ENCODE results near the gene C11orf21. TPM values are rescaled to one million over a fixed set of nuclear protein-coding genes. Genes with fewer than 3 reads are reported as not detected.

Gene C11orf21
- total RNA-seq, 6 donors from 2014 or later, result 2.3 to 20.3 (median 9.5) TPM

GRCh38 chr11:2263071-2263565 is 38.6 kb downstream of the C11orf21 start:
- TF ChIP-seq POLR2AphosphoS5 (IDR thresholded peaks at IDR 0.05) (no peak), CTCF (IDR thresholded peaks at IDR 0.05) (no peak), POLR2A (IDR thresholded peaks at IDR 0.05) (no peak), EP300 (IDR thresholded peaks at IDR 0.05) (no peak)
- no peaks in the 10 kb centered on the region for H3K9me3 ChIP-seq
- ATAC-seq (ENCODE audit: low FRiP score in 2 of 2), result no peak
- no peaks in the 10 kb centered on the region for H3K27me3 ChIP-seq
- H3K27ac ChIP-seq, result no peak overlapping the region
- DNase-seq, result peak in 1 of 2 donors; percentile 31
- peaks cover 3 to 16% (median 4%) of the 10 kb centered on the region in 4 donors for H3K4me1 ChIP-seq
- 79 to 88% methylated on average over 4 to 9 of the region's 10 CpGs for WGBS, 2 donors
- H3K4me3 ChIP-seq, result no peak overlapping the region
- H3K36me3 ChIP-seq, result no peaks in the 10 kb centered on the region

GRCh38 chr11:2262301-2263070 is 39.2 kb downstream of the C11orf21 start:
- H3K4me1 ChIP-seq, result peaks cover 3 to 16% (median 4%) of the 10 kb centered on the region in 4 donors
- 93 to 94% methylated on average over 9 to 18 of the region's 18 CpGs for whole genome bisulfite sequencing, 2 donors
- TF ChIP-seq POLR2A (IDR thresholded peaks at IDR 0.05) (no peak), CTCF (IDR thresholded peaks at IDR 0.05) (no peak), EP300 (IDR thresholded peaks at IDR 0.05) (no peak), POLR2AphosphoS5 (IDR thresholded peaks at IDR 0.05) (no peak)
- ATAC-seq (ENCODE audit: low FRiP score in 2 of 2) (no peak), DNase-seq (peak in 1 of 2 donors; percentile 43)
- no peak overlapping the region for H3K4me3 ChIP-seq
- H3K36me3 ChIP-seq, result no peaks in the 10 kb centered on the region
- no peaks in the 10 kb centered on the region for H3K27me3 ChIP-seq
- no peak overlapping the region for H3K27ac ChIP-seq
- no peaks in the 10 kb centered on the region for H3K9me3 ChIP-seq

GRCh38 chr11:2261436-2262230 is 40.1 kb downstream of the C11orf21 start:
- 88 to 93% methylated on average over 21 of the region's 21 CpGs for WGBS, 2 donors
- Histone ChIP-seq H3K9me3 (no peaks in the 10 kb centered on the region), H3K4me3 (no peak overlapping the region), H3K27me3 (no peaks in the 10 kb centered on the region), H3K4me1 (peaks cover 3 to 16% (median 4%) of the 10 kb centered on the region in 4 donors), H3K36me3 (no peaks in the 10 kb centered on the region), H3K27ac (no peak overlapping the region)
- TF ChIP-seq CTCF (IDR thresholded peaks at IDR 0.05), result no peak
- TF ChIP-seq EP300 (IDR thresholded peaks at IDR 0.05), result no peak
- TF ChIP-seq POLR2AphosphoS5 (IDR thresholded peaks at IDR 0.05), result no peak
- TF ChIP-seq POLR2A (IDR thresholded peaks at IDR 0.05), result no peak
- ATAC-seq (ENCODE audit: low FRiP score in 2 of 2) (no peak), DNase-seq (peak in 1 of 2 donors; percentile 61)

- 89 to 91% methylated on average over 7 to 25 of the region's 26 CpGs for WGBS, 2 donors
Measured at GRCh38 chr11:2260491-2261364, 41.0 kb downstream of the C11orf21 start.

More at GRCh38 chr11:2260491-2261364, 41.0 kb downstream of the C11orf21 start:
- H3K9me3 ChIP-seq, result no peaks in the 10 kb centered on the region
- H3K36me3 ChIP-seq, result no peaks in the 10 kb centered on the region
- DNase-seq (peak in 1 of 2 donors; percentile 76), ATAC-seq (ENCODE audit: low FRiP score in 2 of 2) (no peak)
- H3K27ac ChIP-seq, result no peak overlapping the region
- H3K4me1 ChIP-seq, result peaks cover 0 to 9% (median 2%) of the 10 kb centered on the region in 4 donors
- H3K27me3 ChIP-seq, result no peaks in the 10 kb centered on the region
- TF ChIP-seq POLR2AphosphoS5 (IDR thresholded peaks at IDR 0.05), result no peak
- no peak for TF ChIP-seq CTCF (IDR thresholded peaks at IDR 0.05)
- no peak for TF ChIP-seq POLR2A (IDR thresholded peaks at IDR 0.05)
- no peak for TF ChIP-seq EP300 (IDR thresholded peaks at IDR 0.05)
- no peak overlapping the region for H3K4me3 ChIP-seq

All from upper lobe of left lung (tissue), 6 donors.